Tibial nerve (tissue), 3 donors: ENCODE data around the gene CALY.

Experiments used
- POLR2A ChIP-seq, 2 donors: fragments of 450-650 bp; IDR thresholded peaks; one replicate each; pipeline ENCODE4 v1.6.1; 2017; ENCODE audit warnings: antibody characterized with exemption in 2 of 2, mild to moderate bottlenecking in 2 of 2, moderate library complexity in 2 of 2
- TF ChIP-seq, protein P1 (sequence below), 5 experiments: fragments of 200-600 bp in 3 of 5; fragments of 450-650 bp in 2 of 5; sonication (generic) in 3 of 5; IDR thresholded peaks; one replicate each; pipeline ENCODE4 v1.5.1; 2016 to 2019; ENCODE audit warnings: antibody characterized with exemption in 5 of 5, mild to moderate bottlenecking in 3 of 5, moderate library complexity in 2 of 5

DNA sequence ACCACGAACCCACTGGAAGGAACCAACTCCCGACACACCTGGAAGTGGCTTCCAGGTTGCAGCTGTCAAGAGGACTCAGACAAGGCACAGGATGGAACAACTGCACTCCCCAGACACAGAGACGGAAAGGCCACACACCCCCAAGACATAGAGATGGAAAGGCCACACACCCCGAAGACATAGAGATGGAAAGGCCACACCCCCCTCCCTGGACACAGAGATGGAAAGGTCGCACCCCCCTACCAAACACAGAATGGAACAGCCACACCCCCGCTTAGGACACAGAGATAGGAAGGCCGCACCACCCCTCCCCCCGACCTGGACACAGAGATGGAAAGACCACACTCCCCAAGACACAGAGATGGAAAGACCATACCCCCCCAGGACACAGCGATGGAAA, 20.4 kb downstream of the CALY start:
- TF ChIP-seq POLR2A (IDR thresholded peaks at IDR 0.05) = no peak
- TF ChIP-seq, protein P1, sequence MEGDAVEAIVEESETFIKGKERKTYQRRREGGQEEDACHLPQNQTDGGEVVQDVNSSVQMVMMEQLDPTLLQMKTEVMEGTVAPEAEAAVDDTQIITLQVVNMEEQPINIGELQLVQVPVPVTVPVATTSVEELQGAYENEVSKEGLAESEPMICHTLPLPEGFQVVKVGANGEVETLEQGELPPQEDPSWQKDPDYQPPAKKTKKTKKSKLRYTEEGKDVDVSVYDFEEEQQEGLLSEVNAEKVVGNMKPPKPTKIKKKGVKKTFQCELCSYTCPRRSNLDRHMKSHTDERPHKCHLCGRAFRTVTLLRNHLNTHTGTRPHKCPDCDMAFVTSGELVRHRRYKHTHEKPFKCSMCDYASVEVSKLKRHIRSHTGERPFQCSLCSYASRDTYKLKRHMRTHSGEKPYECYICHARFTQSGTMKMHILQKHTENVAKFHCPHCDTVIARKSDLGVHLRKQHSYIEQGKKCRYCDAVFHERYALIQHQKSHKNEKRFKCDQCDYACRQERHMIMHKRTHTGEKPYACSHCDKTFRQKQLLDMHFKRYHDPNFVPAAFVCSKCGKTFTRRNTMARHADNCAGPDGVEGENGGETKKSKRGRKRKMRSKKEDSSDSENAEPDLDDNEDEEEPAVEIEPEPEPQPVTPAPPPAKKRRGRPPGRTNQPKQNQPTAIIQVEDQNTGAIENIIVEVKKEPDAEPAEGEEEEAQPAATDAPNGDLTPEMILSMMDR (IDR thresholded peaks at IDR 0.05) = no peak
